Measurements from ENCODE around the gene AVEN.

AVEN gene

DNA sequence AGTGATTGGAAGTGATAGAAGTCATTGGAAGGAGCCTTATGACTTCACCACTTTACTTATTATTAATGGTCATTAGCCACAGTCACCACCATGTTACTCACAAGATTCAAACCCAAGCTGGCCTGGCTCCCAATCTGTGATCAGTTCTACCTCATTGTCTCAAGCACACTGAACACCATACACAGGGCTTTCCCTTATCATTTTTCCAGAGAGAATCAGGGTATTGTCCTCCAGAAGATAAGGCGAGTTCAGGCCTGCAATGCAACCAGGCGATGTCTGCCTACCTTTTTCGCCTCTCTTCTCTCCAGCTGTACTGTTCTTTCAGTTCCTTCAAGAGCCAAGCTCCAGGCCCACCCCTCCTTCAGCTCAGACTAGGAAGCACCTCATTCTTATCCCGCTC, 37.8 kb upstream of the AVEN start:
- ChIA-PET CTCF (interaction anchor here (1.5 to 1.6 kb wide), 2 partner anchors 14 to 15 kb away, joined by 5 to 6 read pairs; no protein-coding TSS in a partner anchor), POLR2A (no interaction called here)
- no peak for TF ChIP-seq CTCF (IDR thresholded peaks at IDR 0.05; ENCODE audit: insufficient read depth, low read length, missing control alignments)
- DNase-seq (ENCODE audit: low read depth, low spot score): no peak
- no peak overlapping the region for H3K4me3 ChIP-seq (ENCODE audit: low read depth, low read length)

GRCh38 chr15:34070003-34070402, 31.0 kb upstream of the AVEN start:
- CTCF ChIA-PET: interaction anchor here (2.2 kb wide), 1 partner anchor 9 kb away, joined by 17 read pairs; no protein-coding TSS in a partner anchor

DNA sequence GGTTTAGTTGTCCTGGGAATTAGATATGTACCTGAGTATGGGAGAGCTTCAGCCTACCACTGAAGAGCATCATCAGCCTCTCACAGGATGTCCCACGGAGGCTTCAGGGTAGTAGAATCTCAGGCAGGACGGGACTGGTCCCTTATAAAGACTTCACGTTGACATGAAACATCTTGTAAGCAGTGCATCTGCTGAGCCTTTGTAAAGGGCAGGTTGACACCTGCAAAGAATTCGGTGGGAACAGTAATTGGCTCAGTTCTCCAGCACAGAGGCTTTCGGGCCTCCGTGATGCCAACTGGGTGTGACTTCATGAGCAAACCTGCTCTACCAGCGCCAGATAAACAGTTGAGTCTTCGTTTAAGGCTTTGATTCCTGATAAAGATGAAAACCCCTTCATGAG, 26.9 kb upstream of the AVEN start:
- H3K4me3 ChIP-seq (ENCODE audit: low read depth, low read length): no peak overlapping the region
- no peak for TF ChIP-seq CTCF (IDR thresholded peaks at IDR 0.05; ENCODE audit: insufficient read depth, low read length, missing control alignments)
- no peak for DNase-seq (ENCODE audit: low read depth, low spot score)
- CTCF ChIA-PET: interaction anchor here (0.7 to 9.0 kb wide), 4 partner anchors 10 to 144 kb away, joined by 3 to 101 read pairs (median 4); partner anchors contain the start of gene KATNBL1
- POLR2A ChIA-PET: no interaction called here

More at GRCh38 chr15:34070003-34070402, 31.0 kb upstream of the AVEN start:
- no peak overlapping the region for H3K4me3 ChIP-seq (ENCODE audit: low read depth, low read length)
- DNase-seq (ENCODE audit: low read depth, low spot score): no peak
- TF ChIP-seq CTCF (IDR thresholded peaks at IDR 0.05; ENCODE audit: insufficient read depth, low read length, missing control alignments): no peak
- POLR2A ChIA-PET: no interaction called here

GRCh38 chr15:34065261-34065660, 26.3 kb upstream of the AVEN start:
- POLR2A ChIA-PET: no interaction called here
- TF ChIP-seq CTCF (IDR thresholded peaks at IDR 0.05; ENCODE audit: insufficient read depth, low read length, missing control alignments): no peak
- CTCF ChIA-PET: interaction anchor here (1.2 to 9.0 kb wide), 2 partner anchors 9 to 145 kb away, joined by 5 to 101 read pairs; partner anchors contain the start of gene KATNBL1
- no peak overlapping the region for H3K4me3 ChIP-seq (ENCODE audit: low read depth, low read length)
- no peak for DNase-seq (ENCODE audit: low read depth, low spot score)

DNA sequence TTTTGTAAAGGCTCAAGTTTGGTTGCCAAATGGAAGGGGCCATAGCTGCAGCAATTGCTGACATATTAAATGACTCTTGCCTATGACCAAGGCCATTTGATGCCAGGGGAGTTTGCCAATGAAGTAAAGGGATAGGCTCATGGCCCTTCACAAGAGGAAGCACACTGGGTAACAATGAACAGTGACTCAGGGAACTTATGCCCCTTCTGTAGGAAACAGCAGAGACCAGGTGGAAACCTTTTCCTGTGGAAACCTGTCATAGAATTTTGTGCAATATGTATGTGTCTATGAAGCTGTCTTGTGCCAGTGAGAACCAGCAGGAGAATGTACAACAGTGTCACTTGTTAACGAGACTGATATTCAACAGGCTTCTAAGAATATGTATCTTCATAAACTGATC, 25.4 kb upstream of the AVEN start:
- H3K4me3 ChIP-seq (ENCODE audit: low read depth, low read length): no peak overlapping the region
- ChIA-PET POLR2A (no interaction called here), CTCF (interaction anchor here (0.6 to 9.0 kb wide), 5 partner anchors 15 to 303 kb away, joined by 3 to 101 read pairs (median 4); partner anchors contain the start of genes KATNBL1, LPCAT4 and PGBD4)
- DNase-seq (ENCODE audit: low read depth, low spot score): no peak
- TF ChIP-seq CTCF (IDR thresholded peaks at IDR 0.05; ENCODE audit: insufficient read depth, low read length, missing control alignments): no peak

DNA sequence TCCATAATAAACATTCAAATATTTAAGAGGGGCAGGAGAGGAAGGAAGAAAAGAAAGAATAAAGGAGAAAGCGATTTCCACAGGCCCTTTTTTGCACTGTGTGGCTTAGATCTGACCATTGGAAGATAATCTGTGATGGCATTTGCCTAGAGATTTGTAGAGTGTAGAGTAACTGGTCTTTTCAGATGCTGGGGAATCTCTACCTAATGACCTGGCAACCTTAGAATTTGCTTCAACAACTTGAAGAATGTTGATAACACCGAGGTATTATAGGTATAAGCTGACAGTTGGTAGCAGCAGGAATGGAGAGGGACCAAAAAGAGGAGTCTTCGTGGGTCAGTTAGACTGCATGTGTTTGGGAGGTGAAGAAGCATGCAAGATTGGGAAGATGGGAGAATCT, 20.9 kb upstream of the AVEN start:
- CTCF ChIA-PET: interaction anchor here (1.5 to 9.0 kb wide), 8 partner anchors 11 to 528 kb away, joined by 3 to 101 read pairs (median 12); partner anchors contain the start of genes KATNBL1 and LPCAT4
- TF ChIP-seq CTCF (IDR thresholded peaks at IDR 0.05; ENCODE audit: insufficient read depth, low read length, missing control alignments): no peak
- DNase-seq (ENCODE audit: low read depth, low spot score): no peak
- POLR2A ChIA-PET: no interaction called here
- no peak overlapping the region for H3K4me3 ChIP-seq (ENCODE audit: low read depth, low read length)

Measured in AG04449 (cell line).